Tibial nerve (tissue), 4 donors: Measurements from ENCODE around the gene POLE2. TPM values are rescaled to one million over a fixed set of nuclear protein-coding genes. Genes with fewer than 3 reads are reported as not detected.
"Not testable (repeated sequence)": the region's sequence is repeated elsewhere in the genome, so short reads cannot be mapped to it uniquely, and the experiment has no call there.

Experiments used
- DNase-seq, 2 donors: peaks; one replicate each; pipeline ENCODE4 v3.0.0-alpha.2; 2019; ENCODE audit warnings: low spot score in 2 of 2
- H3K27ac ChIP-seq, 4 donors: fragments of 200-600 bp; sonication (generic) in 3 of 4; one replicate each; pipeline ENCODE4 v1.5.1; 2017 to 2019; ENCODE audit warnings: mild to moderate bottlenecking in 1 of 4
- H3K27me3 ChIP-seq, 2 donors: fragments of 200-600 bp; sonication (generic) in 1 of 2; one replicate each; pipeline versions ENCODE4 v1.5.1 to v1.6.0; 2017 to 2019
- H3K36me3 ChIP-seq, 3 donors: fragments of 200-600 bp; sonication (generic); one replicate each; pipeline ENCODE4 v1.5.1; 2018 to 2019
- H3K4me1 ChIP-seq, 4 donors: fragments of 200-600 bp; sonication (generic) in 3 of 4; one replicate each; pipeline ENCODE4 v1.5.1; 2017 to 2019
- H3K4me3 ChIP-seq, 4 donors: fragments of 200-600 bp; sonication (generic) in 3 of 4; one replicate each; pipeline ENCODE4 v1.5.1; 2017 to 2019; ENCODE audit warnings: mild to moderate bottlenecking in 1 of 4, moderate library complexity in 1 of 4
- H3K9me3 ChIP-seq, 4 donors: fragments of 200-600 bp; sonication (generic) in 3 of 4; one replicate each; pipeline ENCODE4 v1.5.1; 2017 to 2019
- EP300 ChIP-seq, 2 donors: sonication (generic); formaldehyde crosslinking; IDR thresholded peaks; one replicate each; pipeline ENCODE4 v1.6.1; 2017; ENCODE audit warnings: antibody characterized with exemption in 2 of 2, mild to moderate bottlenecking in 1 of 2
- POLR2A ChIP-seq, 2 donors: fragments of 450-650 bp; IDR thresholded peaks; one replicate each; pipeline ENCODE4 v1.6.1; 2017; ENCODE audit warnings: antibody characterized with exemption in 2 of 2, mild to moderate bottlenecking in 2 of 2, moderate library complexity in 2 of 2
- WGBS, 2 donors: methylation state at CpG; one replicate each; pipeline ENCODE4 v1.1.5; 2018; 5-methylcytosine and 5-hydroxymethylcytosine counted together
- total RNA-seq, 4 donors: library from RNA; depleted of rRNA; stranded (reverse); fragments of >200 nt; gene quantifications; one replicate each; pipeline ENCODE4 v1.1.0, GENCODE V29; 2016
- TF ChIP-seq, protein P1 (sequence below), 5 experiments: fragments of 200-600 bp in 3 of 5; fragments of 450-650 bp in 2 of 5; sonication (generic) in 3 of 5; IDR thresholded peaks; one replicate each; pipeline ENCODE4 v1.5.1; 2016 to 2019; ENCODE audit warnings: antibody characterized with exemption in 5 of 5, mild to moderate bottlenecking in 3 of 5, moderate library complexity in 2 of 5

Gene POLE2, protein sequence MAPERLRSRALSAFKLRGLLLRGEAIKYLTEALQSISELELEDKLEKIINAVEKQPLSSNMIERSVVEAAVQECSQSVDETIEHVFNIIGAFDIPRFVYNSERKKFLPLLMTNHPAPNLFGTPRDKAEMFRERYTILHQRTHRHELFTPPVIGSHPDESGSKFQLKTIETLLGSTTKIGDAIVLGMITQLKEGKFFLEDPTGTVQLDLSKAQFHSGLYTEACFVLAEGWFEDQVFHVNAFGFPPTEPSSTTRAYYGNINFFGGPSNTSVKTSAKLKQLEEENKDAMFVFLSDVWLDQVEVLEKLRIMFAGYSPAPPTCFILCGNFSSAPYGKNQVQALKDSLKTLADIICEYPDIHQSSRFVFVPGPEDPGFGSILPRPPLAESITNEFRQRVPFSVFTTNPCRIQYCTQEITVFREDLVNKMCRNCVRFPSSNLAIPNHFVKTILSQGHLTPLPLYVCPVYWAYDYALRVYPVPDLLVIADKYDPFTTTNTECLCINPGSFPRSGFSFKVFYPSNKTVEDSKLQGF
- 1 to 10 TPM; 1.1 to 9.6 (median 1.9) TPM for total RNA-seq

DNA sequence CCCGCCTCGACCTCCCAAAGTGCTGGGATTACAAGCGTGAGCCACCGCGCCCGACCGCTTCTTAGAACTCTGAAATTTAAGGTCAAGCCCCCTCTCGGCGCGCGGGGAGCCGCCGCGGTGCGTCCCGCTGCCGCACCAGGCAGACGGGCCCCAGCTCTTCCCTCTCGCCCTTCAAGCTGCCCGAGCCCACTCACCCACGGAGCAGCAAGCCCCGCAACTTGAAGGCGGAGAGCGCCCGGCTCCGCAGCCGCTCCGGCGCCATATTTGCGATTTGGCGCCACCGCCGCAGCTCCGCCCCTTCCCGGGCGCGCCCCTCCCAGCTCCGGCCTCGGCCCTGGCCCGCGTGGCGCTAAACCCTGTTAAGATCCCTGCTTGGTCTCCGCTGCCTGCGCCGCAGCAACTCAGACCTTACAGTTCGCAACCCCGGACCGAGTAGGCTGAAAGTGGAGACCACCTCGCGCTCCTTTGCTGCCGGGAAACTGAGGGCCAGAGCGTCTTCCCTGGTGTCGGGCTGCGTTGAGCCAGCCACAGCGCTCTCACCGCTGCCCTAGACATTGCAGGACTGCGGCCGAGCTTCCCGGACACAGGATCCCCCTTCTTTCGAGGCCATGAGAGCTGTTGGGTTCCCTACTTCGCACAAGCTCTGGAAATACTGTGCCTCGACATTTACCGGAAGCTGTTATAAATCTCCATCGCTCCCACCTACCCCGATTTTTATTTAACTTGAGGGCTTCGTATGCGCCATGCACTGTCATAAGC lies at the start of gene POLE2:
Gene POLE2 (minus strand): TSS at position 273 of the 759 bp plus-strand sequence. CDS start 11 bp downstream, at position 262.
- H3K4me3 ChIP-seq = peak within 1 kb of the TSS; percentile 44 to 82 (median 54)
- H3K27me3 ChIP-seq = no peaks in the 10 kb centered on the region
- peak within 1 kb of the TSS; percentile 59 to 93 (median 82) for H3K27ac ChIP-seq
- DNase-seq = peak; percentile 40 to 55
- no peaks in the 10 kb centered on the region for H3K36me3 ChIP-seq
- WGBS, 2 donors = 5 to 8% methylated on average over 45 to 51 of the region's 67 CpGs
- no peaks in the 10 kb centered on the region for H3K9me3 ChIP-seq
- TF ChIP-seq, protein P1, sequence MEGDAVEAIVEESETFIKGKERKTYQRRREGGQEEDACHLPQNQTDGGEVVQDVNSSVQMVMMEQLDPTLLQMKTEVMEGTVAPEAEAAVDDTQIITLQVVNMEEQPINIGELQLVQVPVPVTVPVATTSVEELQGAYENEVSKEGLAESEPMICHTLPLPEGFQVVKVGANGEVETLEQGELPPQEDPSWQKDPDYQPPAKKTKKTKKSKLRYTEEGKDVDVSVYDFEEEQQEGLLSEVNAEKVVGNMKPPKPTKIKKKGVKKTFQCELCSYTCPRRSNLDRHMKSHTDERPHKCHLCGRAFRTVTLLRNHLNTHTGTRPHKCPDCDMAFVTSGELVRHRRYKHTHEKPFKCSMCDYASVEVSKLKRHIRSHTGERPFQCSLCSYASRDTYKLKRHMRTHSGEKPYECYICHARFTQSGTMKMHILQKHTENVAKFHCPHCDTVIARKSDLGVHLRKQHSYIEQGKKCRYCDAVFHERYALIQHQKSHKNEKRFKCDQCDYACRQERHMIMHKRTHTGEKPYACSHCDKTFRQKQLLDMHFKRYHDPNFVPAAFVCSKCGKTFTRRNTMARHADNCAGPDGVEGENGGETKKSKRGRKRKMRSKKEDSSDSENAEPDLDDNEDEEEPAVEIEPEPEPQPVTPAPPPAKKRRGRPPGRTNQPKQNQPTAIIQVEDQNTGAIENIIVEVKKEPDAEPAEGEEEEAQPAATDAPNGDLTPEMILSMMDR (IDR thresholded peaks at IDR 0.05) = peak in 1 of 5 experiments; percentile 19
- TF ChIP-seq EP300 (IDR thresholded peaks at IDR 0.05) = peak in 1 of 2 donors; percentile 62
- no peak for TF ChIP-seq POLR2A (IDR thresholded peaks at IDR 0.05)
- H3K4me1 ChIP-seq = peaks cover 0 to 24% (median 3%) of the 10 kb centered on the region in 4 donors

DNA sequence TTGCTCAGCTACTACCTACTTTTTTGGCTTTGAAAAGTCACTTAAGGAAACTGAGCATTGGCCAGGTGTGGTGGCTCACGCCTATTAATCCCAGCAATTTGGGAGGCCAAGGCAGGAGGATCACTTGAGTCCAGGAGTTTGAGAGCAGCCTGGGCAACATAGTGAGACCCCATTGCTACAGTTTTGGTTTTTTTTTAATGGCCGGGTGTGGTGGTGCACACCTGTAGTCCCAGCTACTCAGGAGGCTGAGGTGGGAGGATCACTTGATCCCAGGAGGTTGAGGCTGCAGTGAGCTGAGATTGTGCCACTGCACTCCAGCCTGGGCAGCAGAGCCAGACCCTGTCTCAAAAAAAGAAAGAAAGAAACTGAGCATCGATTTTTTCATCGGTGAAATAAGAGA lies 47.7 kb upstream of the POLE2 start:
- not testable (repeated sequence) for H3K9me3 ChIP-seq, H3K27ac ChIP-seq, DNase-seq, H3K4me1 ChIP-seq, H3K4me3 ChIP-seq, H3K27me3 ChIP-seq
- WGBS, 2 donors = 94 to 97% methylated on average over 4 of the region's 4 CpGs
- H3K36me3 ChIP-seq = peaks cover 0 to 56% (median 0%) of the 10 kb centered on the region in 3 donors

DNA sequence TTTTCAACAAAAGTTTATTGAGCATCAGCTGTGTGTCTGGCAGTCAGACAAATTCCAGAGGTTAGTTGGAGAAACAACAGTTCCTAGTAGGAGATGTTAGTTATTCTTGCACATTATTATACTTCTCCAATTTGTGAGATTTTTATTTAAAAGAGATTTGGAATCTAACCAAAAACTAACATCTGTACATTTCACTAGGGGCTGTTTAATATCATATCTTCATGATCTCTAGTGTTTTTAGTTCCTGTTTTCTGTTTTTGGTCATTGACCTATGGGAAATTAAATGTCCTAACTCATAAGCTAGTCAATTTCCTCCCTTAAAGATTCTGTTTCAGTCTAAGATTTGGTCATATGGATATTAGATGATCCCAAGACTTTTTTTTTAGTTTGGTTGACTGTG lies 45.8 kb upstream of the POLE2 start:
- H3K36me3 ChIP-seq = peaks cover 0 to 60% (median 0%) of the 10 kb centered on the region in 3 donors
- TF ChIP-seq EP300 (IDR thresholded peaks at IDR 0.05) = no peak
- TF ChIP-seq, protein P1 (IDR thresholded peaks at IDR 0.05) = no peak
- no peak for TF ChIP-seq POLR2A (IDR thresholded peaks at IDR 0.05)

DNA sequence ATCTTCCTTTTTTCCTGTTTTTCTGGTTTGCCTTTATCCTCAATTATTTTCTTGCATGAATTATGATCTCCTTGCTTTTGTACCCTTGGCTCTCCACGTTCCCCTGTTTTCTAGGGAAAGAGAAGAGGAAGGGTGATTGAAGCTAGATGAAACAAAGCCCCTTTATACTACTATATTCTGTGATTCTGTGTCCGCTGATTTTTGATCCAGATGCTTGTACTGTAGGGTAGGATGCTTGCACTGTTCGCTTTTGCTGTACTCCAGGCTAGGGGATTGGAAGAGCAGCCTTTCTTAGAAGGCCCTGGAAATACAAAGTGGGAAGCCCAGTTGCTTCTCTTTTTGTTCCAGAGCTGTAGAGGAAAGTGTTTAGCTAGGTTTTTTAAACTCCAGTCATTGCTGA lies 44.9 kb upstream of the POLE2 start:
- H3K36me3 ChIP-seq = peaks cover 0 to 68% (median 0%) of the 10 kb centered on the region in 3 donors
- H3K9me3 ChIP-seq = no peaks in the 10 kb centered on the region
- no peak overlapping the region for H3K4me3 ChIP-seq
- DNase-seq = no peak
- TF ChIP-seq, protein P1 (IDR thresholded peaks at IDR 0.05) = no peak
- no peak for TF ChIP-seq EP300 (IDR thresholded peaks at IDR 0.05)
- no peak for TF ChIP-seq POLR2A (IDR thresholded peaks at IDR 0.05)
- H3K4me1 ChIP-seq = no peaks in the 10 kb centered on the region
- no peaks in the 10 kb centered on the region for H3K27me3 ChIP-seq
- 44 to 56% methylated on average over 3 of the region's 3 CpGs for WGBS, 2 donors
- peak overlapping the region in 1 of 4 donors; percentile 24 for H3K27ac ChIP-seq

More for the DNA sequence above, 45.8 kb upstream of the POLE2 start:
- DNase-seq = no peak
- H3K4me1 ChIP-seq = no peaks in the 10 kb centered on the region
- H3K9me3 ChIP-seq = no peaks in the 10 kb centered on the region
- H3K27ac ChIP-seq = no peak overlapping the region
- no peaks in the 10 kb centered on the region for H3K27me3 ChIP-seq
- no peak overlapping the region for H3K4me3 ChIP-seq

DNA sequence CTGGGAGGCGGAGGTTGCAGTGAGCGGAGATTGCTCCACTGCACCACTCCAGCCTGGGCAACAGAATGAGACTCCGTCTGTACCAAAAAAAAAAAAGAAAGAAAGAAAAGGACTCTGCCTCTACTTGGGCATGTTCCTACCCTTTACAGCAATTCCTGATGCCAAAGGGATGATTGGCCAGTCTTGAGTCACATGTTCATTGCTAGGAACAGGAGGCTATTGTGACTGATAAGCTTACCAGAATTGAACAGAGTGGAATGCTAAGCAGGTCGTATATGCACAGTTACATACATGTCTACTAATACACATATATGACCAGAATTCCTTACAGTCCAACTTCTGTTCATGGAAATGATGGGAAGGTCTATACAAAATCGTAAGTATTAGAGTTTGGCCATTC lies 39.2 kb upstream of the POLE2 start:
- Histone ChIP-seq H3K27me3 (no peaks in the 10 kb centered on the region), H3K9me3 (no peaks in the 10 kb centered on the region), H3K27ac (no peak overlapping the region), H3K4me1 (no peaks in the 10 kb centered on the region), H3K4me3 (no peak overlapping the region), H3K36me3 (peaks cover 0 to 89% (median 0%) of the 10 kb centered on the region in 3 donors)
- DNase-seq = no peak
- TF ChIP-seq EP300 (IDR thresholded peaks at IDR 0.05) (no peak), POLR2A (IDR thresholded peaks at IDR 0.05) (no peak)
- TF ChIP-seq, protein P1 (IDR thresholded peaks at IDR 0.05) = no peak
- WGBS, 2 donors = 79 to 80% methylated on average over 5 of the region's 5 CpGs

DNA sequence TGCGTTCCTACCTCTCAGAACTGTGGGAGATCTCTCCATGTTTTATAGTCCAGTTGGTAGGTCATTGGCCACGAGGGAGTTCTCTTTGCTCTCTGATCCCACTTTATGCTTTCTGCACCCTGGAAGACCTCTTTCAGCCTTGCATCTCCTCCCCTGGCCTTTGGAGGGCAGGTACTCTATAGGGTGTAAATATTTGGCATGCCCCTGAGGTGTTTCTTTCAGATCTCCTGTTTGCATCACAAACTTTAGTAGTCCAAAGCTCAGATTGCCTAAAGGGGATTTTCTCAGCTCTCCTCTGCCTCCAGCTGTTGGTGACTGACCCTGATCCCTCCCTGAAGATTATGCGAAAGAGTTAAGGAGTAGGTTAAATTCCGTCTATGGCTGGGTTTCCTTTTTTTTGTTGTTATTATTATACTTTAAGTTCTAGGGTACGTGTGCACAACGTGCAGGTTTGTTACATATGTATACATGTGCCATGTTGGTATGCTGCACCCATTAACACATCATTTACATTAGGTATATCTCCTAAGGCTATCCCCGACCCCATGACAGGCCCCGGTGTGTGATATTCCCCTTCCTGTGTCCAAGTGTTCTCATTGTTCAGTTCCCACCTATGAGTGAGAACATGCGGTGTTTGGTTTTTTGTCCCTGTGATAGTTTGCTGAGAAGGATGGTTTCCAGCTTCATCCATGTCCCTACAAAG lies 33.9 kb upstream of the POLE2 start:
- not testable (repeated sequence) for H3K4me3 ChIP-seq, H3K27ac ChIP-seq, DNase-seq, H3K27me3 ChIP-seq, H3K4me1 ChIP-seq, H3K9me3 ChIP-seq
- WGBS, 2 donors = 77 to 82% methylated on average over 9 of the region's 9 CpGs
- H3K36me3 ChIP-seq = peaks cover 0 to 82% (median 0%) of the 10 kb centered on the region in 3 donors
